HG02870 (cell line): ENCODE measurements around the gene SETBP1.
"Not testable (repeated sequence)": the region's sequence is repeated elsewhere in the genome, so short reads cannot be mapped to it uniquely, and the experiment has no call there.

Source experiments
- ATAC-seq: cut with Tn5 transposase; IDR thresholded peaks from one replicate; pipeline ENCODE4 v1.9.1; 2021; ENCODE audit warnings: mild to moderate bottlenecking, moderate library complexity; ENCODE audit not compliant: unreplicated experiment

Gene SETBP1

GRCh38 chr18:44704135-44704789 lies 23.6 kb downstream of the SETBP1 start:
- ATAC-seq, result no peak

GRCh38 chr18:44705075-44705675 lies 24.5 kb downstream of the SETBP1 start:
- ATAC-seq, result no peak

- ATAC-seq, result no peak
These were observed 27.9 kb downstream of the SETBP1 start for GRCh38 chr18:44708451-44709083.

GRCh38 chr18:44709307-44710126 lies 28.8 kb downstream of the SETBP1 start:
- peak; percentile 94 for ATAC-seq

GRCh38 chr18:44710931-44711330 lies 30.2 kb downstream of the SETBP1 start:
- no peak for ATAC-seq

- no peak for ATAC-seq
These were observed 31.3 kb downstream of the SETBP1 start for GRCh38 chr18:44712025-44712424.

- no peak for ATAC-seq
These were observed 32.7 kb downstream of the SETBP1 start for GRCh38 chr18:44713435-44713834.

- no peak for ATAC-seq
These were observed 33.7 kb downstream of the SETBP1 start for GRCh38 chr18:44714376-44714775.

- ATAC-seq, result no peak
These were observed 34.6 kb downstream of the SETBP1 start for GRCh38 chr18:44715245-44715644.

- ATAC-seq, result no peak
These were observed 35.2 kb downstream of the SETBP1 start for GRCh38 chr18:44715842-44716241.

- no peak for ATAC-seq
These were observed 36.0 kb downstream of the SETBP1 start for GRCh38 chr18:44716697-44717163.

- no peak for ATAC-seq
These were observed 38.9 kb downstream of the SETBP1 start for GRCh38 chr18:44719519-44720060.

- ATAC-seq, result not testable (repeated sequence)
These were observed 41.1 kb downstream of the SETBP1 start for GRCh38 chr18:44721748-44722147.

GRCh38 chr18:44723411-44723810 lies 42.7 kb downstream of the SETBP1 start:
- peak; percentile 30 for ATAC-seq

- ATAC-seq, result no peak
These were observed 43.6 kb downstream of the SETBP1 start for GRCh38 chr18:44724105-44724778.

GRCh38 chr18:44725300-44726058 lies 44.8 kb downstream of the SETBP1 start:
- peak; percentile 51 for ATAC-seq

GRCh38 chr18:44726059-44726421 lies 45.4 kb downstream of the SETBP1 start:
- no peak for ATAC-seq

GRCh38 chr18:44727291-44727690 lies 46.6 kb downstream of the SETBP1 start:
- ATAC-seq, result no peak

- peak; percentile 28 for ATAC-seq
These were observed 49.0 kb downstream of the SETBP1 start for GRCh38 chr18:44729631-44730101.
